ENCODE measurements around the gene CNPY4. TPM values are rescaled to one million over a fixed set of nuclear protein-coding genes. Genes with fewer than 3 reads are reported as not detected.

The CNPY4 gene
- total RNA-seq, 1 donor: 25.0 TPM

GRCh38 chr7:100079024-100079560 lies 40.3 kb upstream of the CNPY4 start:
- H3K4me1 ChIP-seq (ENCODE audit: insufficient read depth, low read length): peaks cover 17% of the 10 kb centered on the region
- H2AFZ ChIP-seq (ENCODE audit: low read length): no peak overlapping the region
- no peaks in the 10 kb centered on the region for H3K27me3 ChIP-seq (ENCODE audit: insufficient read depth, low read length)
- peaks cover 21% of the 10 kb centered on the region for H4K20me1 ChIP-seq (ENCODE audit: insufficient read depth, low read length)
- H3K27ac ChIP-seq (ENCODE audit: low read depth, low read length): no peak overlapping the region
- no peak overlapping the region for H3K4me3 ChIP-seq (ENCODE audit: insufficient read depth, low read length)
- H3K36me3 ChIP-seq (ENCODE audit: insufficient read depth, low read length): peaks cover 46% of the 10 kb centered on the region
- H3K4me2 ChIP-seq (ENCODE audit: insufficient read depth, low read length): no peak overlapping the region
- H3K9me3 ChIP-seq (ENCODE audit: low read depth, low read length): no peaks in the 10 kb centered on the region
- no peak for TF ChIP-seq CTCF (IDR thresholded peaks at IDR 0.05; ENCODE audit: extremely low read depth, low read depth, low read length)
- peak; percentile 17 for DNase-seq (ENCODE audit: insufficient read length, low spot score, missing footprints)
- H3K79me2 ChIP-seq (ENCODE audit: insufficient read depth, low read length): peaks cover 65% of the 10 kb centered on the region

- H2AFZ ChIP-seq (ENCODE audit: low read length): peak overlapping the region; percentile 73
These were observed 38.4 kb upstream of the CNPY4 start for GRCh38 chr7:100080907-100081534.

GRCh38 chr7:100081535-100082102 lies 37.8 kb upstream of the CNPY4 start, which contains the start of gene ZNF3:
Gene ZNF3, minus strand, starts transcription at chr7:100081723. Its CDS starts 4,366 bp downstream, at chr7:100077357.
- peak; percentile 98 for DNase-seq (ENCODE audit: insufficient read length, low spot score, missing footprints)
- Histone ChIP-seq H3K27ac (ENCODE audit: low read depth, low read length) (peak within 1 kb of the TSS; percentile 82), H3K4me1 (ENCODE audit: insufficient read depth, low read length) (peaks cover 18% of the 10 kb centered on the region), H4K20me1 (ENCODE audit: insufficient read depth, low read length) (peaks cover 21% of the 10 kb centered on the region), H3K4me2 (ENCODE audit: insufficient read depth, low read length) (peak within 1 kb of the TSS; percentile 100), H3K4me3 (ENCODE audit: insufficient read depth, low read length) (peak within 1 kb of the TSS; percentile 84), H3K9me3 (ENCODE audit: low read depth, low read length) (no peaks in the 10 kb centered on the region), H2AFZ (ENCODE audit: low read length) (peak within 1 kb of the TSS; percentile 73), H3K36me3 (ENCODE audit: insufficient read depth, low read length) (peaks cover 23% of the 10 kb centered on the region), H3K79me2 (ENCODE audit: insufficient read depth, low read length) (peaks cover 48% of the 10 kb centered on the region), H3K27me3 (ENCODE audit: insufficient read depth, low read length) (no peaks in the 10 kb centered on the region)
- TF ChIP-seq CTCF (IDR thresholded peaks at IDR 0.05; ENCODE audit: extremely low read depth, low read depth, low read length): peak; percentile 74

More at GRCh38 chr7:100080907-100081534, 38.4 kb upstream of the CNPY4 start:
- no peaks in the 10 kb centered on the region for H3K27me3 ChIP-seq (ENCODE audit: insufficient read depth, low read length)
- peak overlapping the region; percentile 100 for H3K4me2 ChIP-seq (ENCODE audit: insufficient read depth, low read length)
- H3K79me2 ChIP-seq (ENCODE audit: insufficient read depth, low read length): peaks cover 52% of the 10 kb centered on the region
- H3K27ac ChIP-seq (ENCODE audit: low read depth, low read length): peak overlapping the region; percentile 82
- DNase-seq (ENCODE audit: insufficient read length, low spot score, missing footprints): no peak
- H3K9me3 ChIP-seq (ENCODE audit: low read depth, low read length): no peaks in the 10 kb centered on the region
- H3K36me3 ChIP-seq (ENCODE audit: insufficient read depth, low read length): peaks cover 27% of the 10 kb centered on the region
- peaks cover 17% of the 10 kb centered on the region for H3K4me1 ChIP-seq (ENCODE audit: insufficient read depth, low read length)
- H4K20me1 ChIP-seq (ENCODE audit: insufficient read depth, low read length): peaks cover 21% of the 10 kb centered on the region
- no peak for TF ChIP-seq CTCF (IDR thresholded peaks at IDR 0.05; ENCODE audit: extremely low read depth, low read depth, low read length)
- peak overlapping the region; percentile 84 for H3K4me3 ChIP-seq (ENCODE audit: insufficient read depth, low read length)

- peaks cover 36% of the 10 kb centered on the region for H3K79me2 ChIP-seq (ENCODE audit: insufficient read depth, low read length)
- no peaks in the 10 kb centered on the region for H3K27me3 ChIP-seq (ENCODE audit: insufficient read depth, low read length)
- TF ChIP-seq CTCF (IDR thresholded peaks at IDR 0.05; ENCODE audit: extremely low read depth, low read depth, low read length): no peak
- H3K9me3 ChIP-seq (ENCODE audit: low read depth, low read length): no peaks in the 10 kb centered on the region
- H2AFZ ChIP-seq (ENCODE audit: low read length): no peak overlapping the region
- no peak overlapping the region for H3K4me3 ChIP-seq (ENCODE audit: insufficient read depth, low read length)
- peak overlapping the region; percentile 71 for H3K4me2 ChIP-seq (ENCODE audit: insufficient read depth, low read length)
- no peak for DNase-seq (ENCODE audit: insufficient read length, low spot score, missing footprints)
- no peak overlapping the region for H3K27ac ChIP-seq (ENCODE audit: low read depth, low read length)
- peaks cover 19% of the 10 kb centered on the region for H4K20me1 ChIP-seq (ENCODE audit: insufficient read depth, low read length)
- H3K4me1 ChIP-seq (ENCODE audit: insufficient read depth, low read length): peaks cover 30% of the 10 kb centered on the region
- H3K36me3 ChIP-seq (ENCODE audit: insufficient read depth, low read length): peaks cover 15% of the 10 kb centered on the region
These were observed 36.5 kb upstream of the CNPY4 start for GRCh38 chr7:100082978-100083377.

All from osteoblast (primary cell).